COLO668 (cell line): ENCODE data around the gene EVX2.

Experiments used
- DNase-seq: peaks from one replicate; lab custom pipeline; 2025; ENCODE audit not compliant: unreplicated experiment; lab: John Stamatoyannopoulos, UW

The EVX2 gene

GRCh38 chr2:176122052-176122682 lies 38.4 kb upstream of the EVX2 start:
- DNase-seq = peak; percentile 82

- DNase-seq = peak; percentile 43
Measured at GRCh38 chr2:176121190-176122051, 37.7 kb upstream of the EVX2 start.

- DNase-seq = no peak
Measured at GRCh38 chr2:176120364-176121189, 36.8 kb upstream of the EVX2 start.

GRCh38 chr2:176118601-176119339 lies 35.0 kb upstream of the EVX2 start:
- DNase-seq = peak; percentile 80

- no peak for DNase-seq
Measured at GRCh38 chr2:176117823-176118371, 34.1 kb upstream of the EVX2 start.

- no peak for DNase-seq
Measured at GRCh38 chr2:176117162-176117822, 33.5 kb upstream of the EVX2 start.

GRCh38 chr2:176115883-176116813 lies 32.4 kb upstream of the EVX2 start, which contains the start of gene HOXD10:
HOXD10 (plus strand) TSS chr2:176116778; CDS start chr2:176116834, 56 bp downstream.
- peak; percentile 81 for DNase-seq

- DNase-seq = peak; percentile 32
Measured at GRCh38 chr2:176114930-176115625, 31.3 kb upstream of the EVX2 start.

GRCh38 chr2:176114120-176114929 lies 30.6 kb upstream of the EVX2 start:
- peak; percentile 88 for DNase-seq

GRCh38 chr2:176112375-176113302 lies 28.9 kb upstream of the EVX2 start:
- no peak for DNase-seq

GRCh38 chr2:176111846-176112374 lies 28.1 kb upstream of the EVX2 start:
- no peak for DNase-seq

GRCh38 chr2:176111309-176111663 lies 27.5 kb upstream of the EVX2 start:
- DNase-seq = peak; percentile 81

- DNase-seq = no peak
Measured at GRCh38 chr2:176110415-176111308, 26.9 kb upstream of the EVX2 start.

GRCh38 chr2:176109946-176110345 lies 26.2 kb upstream of the EVX2 start:
- DNase-seq = no peak
